CD14-positive monocyte (primary cell): ENCODE data around the gene ASIC2. TPM values are rescaled to one million over a fixed set of nuclear protein-coding genes. Genes with fewer than 3 reads are reported as not detected.

Source experiments
- DNase-seq, 3 donors: peaks; one replicate each; pipeline ENCODE4 v3.0.0-alpha.2; 2011 to 2022
- H2AFZ ChIP-seq: 2 replicates; pipeline ENCODE4 v1.6.0; 2012; ENCODE audit warnings: mild to moderate bottlenecking, low read depth, low read length, inconsistent platforms; ENCODE audit not compliant: insufficient read depth, poor library complexity, severe bottlenecking
- H3K27ac ChIP-seq, 2 donors: 1 replicate in 1 of 2; 2 replicates in 1 of 2; pipeline ENCODE4 v1.5.1; 2012 to 2013; ENCODE audit warnings: low read length in 2 of 2, control low read depth in 1 of 2, inconsistent platforms in 1 of 2, low read depth in 1 of 2, mild to moderate bottlenecking in 1 of 2
- H3K27me3 ChIP-seq, 2 donors: one replicate each; pipeline versions ENCODE4 v1.6.0 to v1.6.1; 2011 to 2013; ENCODE audit warnings: low read length in 2 of 2; ENCODE audit not compliant: control insufficient read depth in 2 of 2, insufficient read depth in 2 of 2
- H3K36me3 ChIP-seq, 2 donors: replicated peaks in 1 of 2; 1 replicate in 1 of 2; 2 replicates in 1 of 2; pipeline versions ENCODE4 v1.5.1 to v1.6.1; 2012 to 2013; ENCODE audit warnings: low read length in 2 of 2, control low read depth in 1 of 2, inconsistent platforms in 1 of 2, mild to moderate bottlenecking in 1 of 2; ENCODE audit not compliant: insufficient read depth in 2 of 2, control insufficient read depth in 1 of 2
- H3K4me1 ChIP-seq, 2 donors: 1 replicate in 1 of 2; 2 replicates in 1 of 2; pipeline versions ENCODE4 v1.5.1 to v1.6.1; 2012 to 2013; ENCODE audit warnings: low read length in 2 of 2, control low read depth in 1 of 2, inconsistent platforms in 1 of 2, mild to moderate bottlenecking in 1 of 2, moderate library complexity in 1 of 2; ENCODE audit not compliant: insufficient read depth in 2 of 2, control insufficient read depth in 1 of 2
- H3K4me2 ChIP-seq: replicated peaks from 2 replicates; pipeline ENCODE3; 2012; ENCODE audit warnings: low read length, moderate library complexity, mild to moderate bottlenecking; ENCODE audit not compliant: poor library complexity, severe bottlenecking; ENCODE audit errors: extremely low read depth
- H3K4me3 ChIP-seq, 3 experiments: fragments of 200-600 bp in 1 of 3; sonication (generic) in 1 of 3; replicated peaks in 1 of 3; 1 replicate in 2 of 3; 2 replicates in 1 of 3; pipeline ENCODE4 v1.5.1; 2011 to 2013; ENCODE audit warnings: low read length in 3 of 3, mild to moderate bottlenecking in 3 of 3, control low read depth in 2 of 3, low read depth in 2 of 3, inconsistent platforms in 1 of 3, moderate library complexity in 1 of 3
- H3K79me2 ChIP-seq: 2 replicates; pipeline ENCODE4 v1.6.0; 2012; ENCODE audit warnings: mild to moderate bottlenecking, control low read depth, inconsistent platforms, low read length, moderate library complexity; ENCODE audit not compliant: insufficient read depth
- H3K9ac ChIP-seq: 2 replicates; pipeline ENCODE4 v1.6.0; 2017; ENCODE audit warnings: low read length, mild to moderate bottlenecking; ENCODE audit not compliant: insufficient read depth, poor library complexity, severe bottlenecking
- H3K9me3 ChIP-seq, 2 donors: replicated peaks in 1 of 2; 1 replicate in 1 of 2; 2 replicates in 1 of 2; pipeline versions ENCODE4 v1.5.1 to v1.6.1; 2012 to 2013; ENCODE audit warnings: low read length in 2 of 2, control low read depth in 1 of 2; ENCODE audit not compliant: control insufficient read depth in 1 of 2, insufficient read depth in 1 of 2
- H4K20me1 ChIP-seq: 2 replicates; pipeline ENCODE4 v1.6.0; 2012; ENCODE audit warnings: mild to moderate bottlenecking, low read length, control low read depth, moderate library complexity; ENCODE audit not compliant: insufficient read depth
- H3K27ac Mint-ChIP-seq, 7 donors: one replicate each; pipeline ENCODE4 v1.8.0; 2020; ENCODE audit warnings: mild to moderate bottlenecking in 7 of 7, mixed read lengths in 7 of 7, moderate library complexity in 6 of 7, inconsistent platforms in 2 of 7
- H3K27me3 Mint-ChIP-seq, 3 donors: one replicate each; pipeline ENCODE4 v1.8.0; 2021 to 2022; ENCODE audit warnings: low read depth in 3 of 3, mild to moderate bottlenecking in 3 of 3, mixed read lengths in 3 of 3, moderate library complexity in 3 of 3, inconsistent platforms in 1 of 3
- H3K36me3 Mint-ChIP-seq, 2 donors: one replicate each; pipeline ENCODE4 v1.8.0; 2020; ENCODE audit warnings: mixed read lengths in 2 of 2, inconsistent platforms in 1 of 2, mild to moderate bottlenecking in 1 of 2
- H3K4me1 Mint-ChIP-seq: one replicate; pipeline ENCODE4 v1.8.0; 2020; ENCODE audit warnings: mild to moderate bottlenecking, mixed read lengths
- H3K4me3 Mint-ChIP-seq, 2 donors: one replicate each; pipeline ENCODE4 v1.8.0; 2020; ENCODE audit warnings: mild to moderate bottlenecking in 2 of 2, mixed read lengths in 2 of 2, moderate library complexity in 1 of 2
- H3K9me3 Mint-ChIP-seq, 7 donors: one replicate each; pipeline ENCODE4 v1.8.0; 2020 to 2022; ENCODE audit warnings: mixed read lengths in 7 of 7, mild to moderate bottlenecking in 6 of 7, moderate library complexity in 6 of 7, inconsistent platforms in 2 of 7
- CTCF ChIP-seq: fragments of 200-600 bp; IDR thresholded peaks from one replicate; pipeline ENCODE4 v1.8.0; 2022; ENCODE audit warnings: antibody characterized with exemption, mild to moderate bottlenecking
- WGBS: methylation state at CpG from one replicate; pipeline ENCODE4 v1.1.5; 2013; ENCODE audit warnings: missing lambda C conversion rate; ENCODE audit not compliant: insufficient coverage; 5-methylcytosine and 5-hydroxymethylcytosine counted together
- intact Hi-C, 2 donors: fragments of 100-400 bp; cut with micrococcal nuclease; formaldehyde crosslinking; loops; one replicate each; pipeline versions ENCODE4 v1.15.0 to v1.15.1; 2023
- polyA plus RNA-seq, 3 donors: library from polyadenylated mRNA; depleted of rRNA in 1 of 3; unstranded in 2 of 3; stranded (reverse) in 1 of 3; fragments of 300-500 nt in 2 of 3; fragments of >200 nt in 1 of 3; fragmentation: Illumina TruSeq in 2 of 3; gene quantifications; 1 replicate in 2 of 3; 2 replicates in 1 of 3; pipeline ENCODE4 v1.2.3, GENCODE V29; 2012 to 2021

ASIC2 gene
- polyA plus RNA-seq, 3 donors = not detected

DNA sequence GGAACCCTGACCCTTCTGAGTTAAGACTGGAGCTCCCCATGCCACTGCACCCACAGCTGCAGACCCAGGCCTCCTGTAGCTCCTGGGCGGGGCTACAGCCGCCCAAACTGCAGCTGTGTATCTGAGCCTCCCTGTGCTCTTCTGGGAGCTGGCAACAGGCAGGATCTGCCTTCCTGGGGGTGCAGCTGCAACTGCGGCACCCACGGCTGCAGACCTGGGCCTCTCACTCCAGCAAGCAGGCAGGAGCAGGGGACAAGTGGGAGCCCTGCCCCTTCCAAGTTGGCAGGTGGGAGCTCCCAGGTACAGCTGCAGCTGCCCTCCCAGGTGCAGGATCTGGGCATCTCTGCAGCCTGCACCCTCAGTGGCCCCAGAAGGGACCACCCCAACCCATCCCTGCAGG is 259.9 kb downstream of the ASIC2 start:
- H3K4me1 Mint-ChIP-seq = no peaks in the 10 kb centered on the region
- DNase-seq = no peak
- peaks cover 0 to 14% of the 10 kb centered on the region in 2 donors for H3K9me3 ChIP-seq
- H3K9me3 Mint-ChIP-seq = peaks cover 2 to 10% (median 6%) of the 10 kb centered on the region in 7 donors
- H3K9ac ChIP-seq = no peak overlapping the region
- no peak overlapping the region for H3K27ac ChIP-seq
- H3K4me1 ChIP-seq = no peaks in the 10 kb centered on the region
- H3K27me3 Mint-ChIP-seq = peaks cover 2 to 6% (median 3%) of the 10 kb centered on the region in 3 donors
- H3K36me3 ChIP-seq = no peaks in the 10 kb centered on the region
- no peaks in the 10 kb centered on the region for H3K27me3 ChIP-seq
- H3K27ac Mint-ChIP-seq = no peak overlapping the region
- H3K79me2 ChIP-seq = no peaks in the 10 kb centered on the region
- no peak overlapping the region for H3K4me3 Mint-ChIP-seq
- no peaks in the 10 kb centered on the region for H4K20me1 ChIP-seq
- 95% methylated on average over 4 of the region's 4 CpGs for WGBS
- H3K4me2 ChIP-seq = no peak overlapping the region
- intact Hi-C loops = no loop called here
- no peak overlapping the region for H2AFZ ChIP-seq
- H3K4me3 ChIP-seq = no peak overlapping the region
- no peaks in the 10 kb centered on the region for H3K36me3 Mint-ChIP-seq
- TF ChIP-seq CTCF = no peak

- no peak for DNase-seq
- peaks cover 2 to 8% (median 6%) of the 10 kb centered on the region in 3 donors for H3K27me3 Mint-ChIP-seq
- H3K4me3 Mint-ChIP-seq = no peak overlapping the region
- Histone ChIP-seq H3K4me1 (no peaks in the 10 kb centered on the region), H3K4me2 (no peak overlapping the region), H3K9ac (no peak overlapping the region), H4K20me1 (no peaks in the 10 kb centered on the region), H2AFZ (no peak overlapping the region), H3K4me3 (no peak overlapping the region), H3K9me3 (peaks cover 0 to 9% of the 10 kb centered on the region in 2 donors), H3K36me3 (no peaks in the 10 kb centered on the region), H3K27me3 (no peaks in the 10 kb centered on the region), H3K79me2 (no peaks in the 10 kb centered on the region), H3K27ac (no peak overlapping the region)
- WGBS = no CpG with 5 or more reads among the region's 1 CpG
- H3K27ac Mint-ChIP-seq = no peak overlapping the region
- intact Hi-C loops = no loop called here
- no peaks in the 10 kb centered on the region for H3K36me3 Mint-ChIP-seq
- no peak for TF ChIP-seq CTCF
- H3K4me1 Mint-ChIP-seq = no peaks in the 10 kb centered on the region
- H3K9me3 Mint-ChIP-seq = peaks cover 0 to 4% (median 3%) of the 10 kb centered on the region in 7 donors
Observed at GRCh38 chr17:33028778-33029177, 264.3 kb downstream of the ASIC2 start.
